ENCODE data around the gene LNP1. TPM values are rescaled to one million over a fixed set of nuclear protein-coding genes. Genes with fewer than 3 reads are reported as not detected.

LNP1 gene
- total and polyA plus RNA-seq, 2 of the 8 experiments (the other 6 are each of a cell fraction or from before 2014, with no cell fraction given) = 6.6 to 8.7 TPM

DNA sequence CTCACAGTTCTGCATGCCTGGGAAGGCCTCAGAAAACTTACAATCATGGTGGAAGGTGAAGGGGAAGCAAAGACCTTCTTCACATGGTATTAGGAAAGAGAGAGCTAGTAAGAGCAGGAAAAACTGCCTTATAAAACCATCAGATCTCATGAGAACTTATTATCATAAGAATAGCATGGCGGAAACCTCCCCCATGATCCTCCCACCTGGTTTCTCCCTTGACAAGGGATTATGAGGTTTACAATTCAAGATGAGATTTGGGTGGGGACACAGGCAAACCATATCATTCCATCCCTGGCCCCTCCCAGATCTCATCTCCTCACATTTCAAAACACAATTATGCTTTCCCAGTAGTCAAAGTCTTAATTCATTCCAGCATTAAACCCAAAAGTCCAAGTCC, 56.5 kb downstream of the LNP1 start (continued):
- TF ChIP-seq ASH2L (IDR thresholded peaks at IDR 0.05; ENCODE audit: low read length) = no peak
- TF ChIP-seq TCF12 (IDR thresholded peaks at IDR 0.05; ENCODE audit: low read depth, low read length) = no peak
